Vagina (tissue), 2 donors: ENCODE data around the gene PTPRE. TPM values are rescaled to one million over a fixed set of nuclear protein-coding genes. Genes with fewer than 3 reads are reported as not detected.

ENCODE experiments used
- DNase-seq, 2 donors: peaks; one replicate each; pipeline ENCODE4 v3.0.0-alpha.2; 2017; ENCODE audit errors: extremely low spot score in 2 of 2
- H3K27ac ChIP-seq: fragments of 200-600 bp; sonication (generic); one replicate; pipeline ENCODE4 v1.5.1; 2019
- H3K27me3 ChIP-seq: fragments of 200-600 bp; sonication (generic); one replicate; pipeline ENCODE4 v1.5.1; 2019
- H3K36me3 ChIP-seq, 2 donors: fragments of 200-600 bp; sonication (generic); one replicate each; pipeline ENCODE4 v1.5.1; 2017 to 2019
- H3K4me1 ChIP-seq: fragments of 200-600 bp; sonication (generic); one replicate; pipeline ENCODE4 v1.5.1; 2019
- H3K4me3 ChIP-seq, 2 donors: fragments of 200-600 bp; sonication (generic); 1 replicate in 1 of 2; 2 replicates in 1 of 2; pipeline ENCODE4 v1.5.1; 2016 to 2019
- H3K9me3 ChIP-seq: fragments of 200-600 bp; sonication (generic); one replicate; pipeline ENCODE4 v1.5.1; 2019
- POLR2A ChIP-seq, 2 donors: fragments of 450-650 bp; IDR thresholded peaks; one replicate each; pipeline ENCODE4 v1.6.1; 2017; ENCODE audit warnings: antibody characterized with exemption in 2 of 2, mild to moderate bottlenecking in 2 of 2, moderate library complexity in 2 of 2
- POLR2AphosphoS5 ChIP-seq, 2 donors: sonication (generic); formaldehyde crosslinking; IDR thresholded peaks; one replicate each; pipeline ENCODE4 v1.9.0; 2017; ENCODE audit warnings: antibody characterized with exemption in 2 of 2, mild to moderate bottlenecking in 2 of 2, low read depth in 1 of 2; ENCODE audit not compliant: insufficient read depth in 1 of 2
- intact Hi-C: fragments of 100-400 bp; cut with DNase I; formaldehyde crosslinking; loops from one replicate; pipeline ENCODE4 v1.15.1; 2023
- total RNA-seq: library from RNA; depleted of rRNA; stranded (reverse); fragments of >200 nt; gene quantifications from one replicate; pipeline ENCODE4 v1.2.3, GENCODE V29; 2016
- TF ChIP-seq, protein P1 (sequence below), 3 experiments: fragments of 450-650 bp in 2 of 3; fragments of 200-600 bp in 1 of 3; sonication (generic) in 1 of 3; IDR thresholded peaks; one replicate each; pipeline ENCODE4 v1.5.1; 2017 to 2019; ENCODE audit warnings: antibody characterized with exemption in 3 of 3, mild to moderate bottlenecking in 2 of 3, moderate library complexity in 2 of 3

Gene PTPRE
- total RNA-seq, 1 donor from 2014 or later, result 77.6 TPM

DNA sequence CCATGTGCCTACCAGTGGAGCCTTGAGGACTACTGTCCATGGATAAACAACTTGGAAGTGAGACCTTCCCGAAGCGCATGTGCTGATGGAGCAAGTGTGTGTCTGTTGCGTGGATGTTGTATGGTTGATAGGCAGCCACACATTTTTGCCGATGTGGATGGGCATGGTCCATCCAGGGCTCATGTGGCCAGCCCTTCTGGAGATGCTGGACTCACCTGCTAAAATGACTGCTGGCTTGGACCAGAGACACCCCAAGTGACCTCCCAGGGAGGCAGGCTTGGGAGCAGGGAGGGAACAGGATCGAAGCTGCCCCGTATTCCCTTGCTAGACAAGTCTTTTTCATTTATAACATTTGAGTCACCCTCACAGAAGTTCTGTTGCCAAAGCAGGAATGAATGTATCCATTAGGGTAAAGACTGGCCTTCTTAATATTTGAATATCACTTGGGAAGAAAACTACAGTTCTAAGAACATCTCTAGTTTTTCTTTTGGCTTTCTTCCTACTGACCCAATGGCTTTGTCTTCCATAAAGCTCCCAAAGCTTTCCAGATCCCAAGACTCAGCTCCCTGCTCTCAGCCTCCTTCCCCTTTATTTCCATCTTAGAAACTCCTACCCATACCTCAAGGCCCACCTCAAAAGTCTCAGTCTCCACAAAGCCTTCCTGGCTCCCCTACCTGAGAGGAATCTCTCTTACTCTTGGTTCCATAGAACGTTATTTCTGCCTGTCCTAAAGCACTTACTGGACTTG is 3.0 kb downstream of the PTPRE start:
- Histone ChIP-seq H3K9me3 (no peaks in the 10 kb centered on the region), H3K4me3 (no peak overlapping the region), H3K27ac (no peak overlapping the region), H3K27me3 (no peaks in the 10 kb centered on the region), H3K4me1 (peaks cover 16% of the 10 kb centered on the region), H3K36me3 (no peaks in the 10 kb centered on the region)
- DNase-seq, result no peak
- intact Hi-C loops, result no loop called here
- TF ChIP-seq POLR2AphosphoS5 (IDR thresholded peaks at IDR 0.05; ENCODE audit: insufficient read depth in 1 of 2, low read depth in 1 of 2), result no peak
- TF ChIP-seq, protein P1, sequence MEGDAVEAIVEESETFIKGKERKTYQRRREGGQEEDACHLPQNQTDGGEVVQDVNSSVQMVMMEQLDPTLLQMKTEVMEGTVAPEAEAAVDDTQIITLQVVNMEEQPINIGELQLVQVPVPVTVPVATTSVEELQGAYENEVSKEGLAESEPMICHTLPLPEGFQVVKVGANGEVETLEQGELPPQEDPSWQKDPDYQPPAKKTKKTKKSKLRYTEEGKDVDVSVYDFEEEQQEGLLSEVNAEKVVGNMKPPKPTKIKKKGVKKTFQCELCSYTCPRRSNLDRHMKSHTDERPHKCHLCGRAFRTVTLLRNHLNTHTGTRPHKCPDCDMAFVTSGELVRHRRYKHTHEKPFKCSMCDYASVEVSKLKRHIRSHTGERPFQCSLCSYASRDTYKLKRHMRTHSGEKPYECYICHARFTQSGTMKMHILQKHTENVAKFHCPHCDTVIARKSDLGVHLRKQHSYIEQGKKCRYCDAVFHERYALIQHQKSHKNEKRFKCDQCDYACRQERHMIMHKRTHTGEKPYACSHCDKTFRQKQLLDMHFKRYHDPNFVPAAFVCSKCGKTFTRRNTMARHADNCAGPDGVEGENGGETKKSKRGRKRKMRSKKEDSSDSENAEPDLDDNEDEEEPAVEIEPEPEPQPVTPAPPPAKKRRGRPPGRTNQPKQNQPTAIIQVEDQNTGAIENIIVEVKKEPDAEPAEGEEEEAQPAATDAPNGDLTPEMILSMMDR (IDR thresholded peaks at IDR 0.05), result no peak
- TF ChIP-seq POLR2A (IDR thresholded peaks at IDR 0.05), result no peak

DNA sequence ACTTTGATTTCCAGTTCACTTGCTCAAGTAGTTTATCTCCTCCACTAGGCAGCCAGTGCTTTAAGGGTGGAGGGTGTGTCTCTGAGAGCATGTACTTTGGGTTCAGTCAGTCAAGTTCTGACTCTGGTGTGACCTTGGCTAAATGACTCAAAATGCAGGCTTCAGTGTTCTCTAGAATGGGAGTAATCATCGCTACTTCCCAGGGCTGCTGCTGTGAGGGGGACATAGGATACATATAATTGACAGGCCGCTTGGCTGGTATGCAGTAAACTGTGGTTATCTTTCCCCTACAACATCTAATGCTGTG is 3.5 kb downstream of the PTPRE start:
- no peaks in the 10 kb centered on the region for H3K9me3 ChIP-seq
- H3K4me3 ChIP-seq, result no peak overlapping the region
- TF ChIP-seq POLR2A (IDR thresholded peaks at IDR 0.05), result no peak
- TF ChIP-seq POLR2AphosphoS5 (IDR thresholded peaks at IDR 0.05; ENCODE audit: insufficient read depth in 1 of 2, low read depth in 1 of 2), result no peak
- TF ChIP-seq, protein P1 (IDR thresholded peaks at IDR 0.05), result no peak
- no peaks in the 10 kb centered on the region for H3K27me3 ChIP-seq
- no peaks in the 10 kb centered on the region for H3K36me3 ChIP-seq
- DNase-seq, result no peak
- intact Hi-C loops, result no loop called here
- no peak overlapping the region for H3K27ac ChIP-seq
- peaks cover 16% of the 10 kb centered on the region for H3K4me1 ChIP-seq

DNA sequence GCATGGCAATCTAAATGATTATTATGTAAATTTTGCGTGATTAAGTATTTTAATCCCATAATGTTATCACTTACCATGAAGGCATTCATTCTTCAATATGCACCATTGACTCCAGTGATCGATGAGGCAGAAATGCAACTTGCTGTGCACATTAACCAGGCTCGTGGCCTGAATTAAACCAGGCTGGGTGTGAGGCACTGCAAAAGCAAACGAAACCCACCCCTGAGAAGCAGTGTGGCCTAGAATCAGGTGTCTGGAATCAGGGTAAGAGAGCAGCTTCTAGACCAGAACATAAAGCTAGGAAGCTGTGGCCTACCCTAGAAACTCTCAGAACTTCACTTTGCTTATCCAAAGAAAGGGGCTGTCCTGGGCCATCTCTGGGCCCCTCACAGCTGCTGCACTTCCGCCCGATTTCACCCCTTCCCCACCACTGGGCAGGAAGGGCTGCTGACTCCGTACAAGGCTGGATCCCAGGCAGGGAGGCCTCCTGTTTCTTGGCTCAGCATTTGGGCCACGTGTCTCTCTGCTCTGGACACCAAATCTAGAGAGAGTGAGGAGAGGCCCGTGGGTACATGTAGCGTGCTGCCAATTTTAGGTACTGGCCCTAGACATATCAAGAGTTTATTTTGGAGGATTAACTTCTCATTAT is 4.4 kb downstream of the PTPRE start:
- TF ChIP-seq, protein P1 (IDR thresholded peaks at IDR 0.05), result no peak
- TF ChIP-seq POLR2AphosphoS5 (IDR thresholded peaks at IDR 0.05; ENCODE audit: insufficient read depth in 1 of 2, low read depth in 1 of 2) (no peak), POLR2A (IDR thresholded peaks at IDR 0.05) (no peak)
- no peaks in the 10 kb centered on the region for H3K36me3 ChIP-seq
- H3K4me1 ChIP-seq, result peaks cover 16% of the 10 kb centered on the region
- intact Hi-C loops, result no loop called here
- no peak overlapping the region for H3K4me3 ChIP-seq
- H3K27ac ChIP-seq, result no peak overlapping the region
- H3K9me3 ChIP-seq, result no peaks in the 10 kb centered on the region
- no peaks in the 10 kb centered on the region for H3K27me3 ChIP-seq
- no peak for DNase-seq

DNA sequence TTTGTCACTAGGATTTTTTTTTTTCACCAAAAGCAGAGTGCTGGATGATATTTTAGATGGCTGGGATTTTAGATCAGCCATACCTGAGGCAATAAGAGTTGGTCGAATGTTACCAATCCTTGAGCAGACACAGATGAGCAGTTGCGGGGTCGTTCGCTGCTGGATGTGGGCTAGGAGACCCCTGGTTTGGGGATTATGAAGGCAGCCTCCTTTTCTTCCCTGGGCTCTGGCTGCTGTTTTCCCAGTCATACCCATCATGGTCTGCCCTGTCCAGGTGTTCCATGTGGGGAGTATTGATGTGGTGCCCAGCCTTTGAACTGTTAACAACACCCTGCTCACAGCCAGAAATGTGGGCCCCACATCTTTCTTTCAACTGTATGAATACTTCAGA is 5.0 kb downstream of the PTPRE start:
- Histone ChIP-seq H3K27ac (no peak overlapping the region), H3K27me3 (no peaks in the 10 kb centered on the region), H3K9me3 (no peaks in the 10 kb centered on the region), H3K4me1 (peaks cover 16% of the 10 kb centered on the region), H3K4me3 (no peak overlapping the region), H3K36me3 (no peaks in the 10 kb centered on the region)
- DNase-seq, result no peak
- TF ChIP-seq, protein P1 (IDR thresholded peaks at IDR 0.05), result no peak
- no peak for TF ChIP-seq POLR2A (IDR thresholded peaks at IDR 0.05)
- TF ChIP-seq POLR2AphosphoS5 (IDR thresholded peaks at IDR 0.05; ENCODE audit: insufficient read depth in 1 of 2, low read depth in 1 of 2), result no peak
- intact Hi-C loops, result no loop called here
